GM19468 (cell line): ENCODE data around the gene CHRND.
A peak's percentile ranks its signal among the peaks of the same experiment; 100 is the strongest.

Experiments
- ATAC-seq: cut with Tn5 transposase; IDR thresholded peaks from one replicate; pipeline ENCODE4 v1.9.1; 2021; ENCODE audit warnings: mild to moderate bottlenecking, moderate library complexity, moderate number of reproducible peaks; ENCODE audit not compliant: unreplicated experiment; ENCODE audit errors: extremely low read depth

Gene CHRND

GRCh38 chr2:232540441-232541041 lies 14.6 kb downstream of the CHRND start:
- ATAC-seq, result no peak

GRCh38 chr2:232541195-232541960 lies 15.4 kb downstream of the CHRND start:
- ATAC-seq, result no peak

- ATAC-seq, result no peak
Measured at GRCh38 chr2:232541961-232542714, 16.2 kb downstream of the CHRND start.

GRCh38 chr2:232542715-232543467 lies 16.9 kb downstream of the CHRND start:
- ATAC-seq, result no peak

DNA sequence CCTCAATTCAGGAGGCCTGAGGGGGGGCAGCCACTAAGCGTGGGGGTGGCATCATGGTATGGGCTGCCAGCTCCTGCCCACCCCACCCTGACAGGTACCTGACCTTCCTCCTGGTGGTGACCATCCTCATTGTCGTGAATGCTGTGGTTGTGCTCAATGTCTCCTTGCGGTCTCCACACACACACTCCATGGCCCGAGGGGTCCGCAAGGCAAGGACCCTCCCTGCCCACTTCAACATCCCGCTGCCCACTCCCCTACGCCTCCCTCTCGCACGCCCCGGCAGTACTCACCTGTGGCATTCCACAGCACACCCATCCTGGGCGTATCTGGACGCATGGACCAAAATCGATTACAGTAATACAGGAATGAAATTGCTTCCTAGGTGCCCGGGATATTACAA lies 17.5 kb downstream of the CHRND start:
- no peak for ATAC-seq

GRCh38 chr2:232543928-232544631 lies 18.1 kb downstream of the CHRND start:
- no peak for ATAC-seq

DNA sequence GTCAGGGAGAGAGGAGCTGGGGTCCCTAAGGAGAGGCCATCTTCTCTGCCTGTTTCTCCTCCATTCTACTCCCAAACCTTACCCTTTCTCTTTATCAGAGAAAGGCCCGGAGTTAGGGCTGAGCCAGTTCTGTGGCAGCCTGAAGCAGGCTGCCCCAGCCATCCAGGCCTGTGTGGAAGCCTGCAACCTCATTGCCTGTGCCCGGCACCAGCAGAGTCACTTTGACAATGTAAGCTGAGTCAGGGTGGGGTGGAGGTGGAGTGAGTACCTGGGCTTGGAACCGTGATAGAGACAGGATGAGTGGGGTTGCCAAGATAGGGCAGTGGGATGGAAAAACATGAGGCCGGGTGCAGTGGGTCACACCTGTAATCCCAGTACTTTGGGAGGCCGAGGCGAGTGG lies 18.7 kb downstream of the CHRND start:
- ATAC-seq, result no peak

GRCh38 chr2:232545511-232546375 lies 19.8 kb downstream of the CHRND start:
- ATAC-seq, result no peak

GRCh38 chr2:232547991-232548390 lies 22.0 kb downstream of the CHRND start:
- no peak for ATAC-seq

GRCh38 chr2:232549655-232550353 lies 23.8 kb downstream of the CHRND start:
- no peak for ATAC-seq

GRCh38 chr2:232550354-232551249 lies 24.6 kb downstream of the CHRND start, which contains the start of the genes EIF4E2 and TIGD1:
Gene EIF4E2 (plus strand): TSS chr2:232550689. CDS start chr2:232550725, 36 bp downstream.
Gene TIGD1 (minus strand): TSS chr2:232550557. CDS start chr2:232549882, 675 bp downstream.
- peak; percentile 81 for ATAC-seq

DNA sequence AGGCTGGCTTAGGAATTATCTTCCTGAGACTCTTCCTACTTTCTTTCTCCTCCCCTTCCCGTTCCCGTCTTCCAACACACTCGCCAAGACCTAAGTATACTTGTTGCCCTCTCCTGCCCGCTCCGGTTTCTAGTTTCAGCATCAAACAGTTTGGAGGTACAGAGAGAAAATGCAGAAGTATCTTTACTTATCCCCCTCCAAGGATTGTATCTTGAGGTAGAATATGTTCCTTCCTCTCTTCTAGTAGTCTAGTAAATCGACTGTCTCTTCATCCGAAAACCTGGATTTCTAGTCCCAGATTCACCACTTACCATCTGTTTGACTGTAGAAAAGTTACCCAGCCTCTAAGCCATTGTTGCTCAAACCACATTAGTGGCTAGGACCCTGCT lies 25.3 kb downstream of the CHRND start:
- no peak for ATAC-seq

- ATAC-seq, result no peak
Measured at GRCh38 chr2:232551776-232552175, 25.8 kb downstream of the CHRND start.

GRCh38 chr2:232556426-232556825 lies 30.5 kb downstream of the CHRND start:
- ATAC-seq, result no peak

DNA sequence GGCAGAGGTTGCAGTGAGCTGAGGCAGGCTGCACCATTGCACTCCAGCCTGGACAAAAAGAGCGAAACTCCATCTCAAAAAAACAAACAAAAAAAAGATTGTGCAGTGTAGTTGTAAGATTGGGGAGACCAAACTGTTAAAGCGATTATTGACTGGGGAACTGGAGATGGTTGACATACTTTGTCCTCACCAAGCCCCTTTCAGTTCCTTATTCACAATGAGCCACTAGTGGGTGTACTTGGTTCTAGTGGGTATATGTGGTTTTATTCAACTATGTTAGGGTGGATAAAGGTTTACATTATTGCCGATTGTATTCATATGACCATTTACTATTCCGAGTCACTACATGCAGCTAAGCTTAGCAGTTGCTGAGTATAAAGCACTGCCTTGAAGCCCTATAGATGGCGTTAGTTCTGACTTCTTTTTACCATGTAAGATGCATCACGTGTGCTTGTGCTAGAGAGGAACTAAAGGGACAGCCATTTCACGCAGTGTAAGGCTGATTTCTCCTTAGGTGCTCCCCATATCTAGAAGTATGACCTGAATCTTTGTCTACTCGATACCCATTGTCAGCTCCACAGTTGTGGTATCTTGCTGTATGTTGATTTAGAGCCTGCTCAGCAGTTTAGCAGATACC lies 36.7 kb downstream of the CHRND start:
- no peak for ATAC-seq

GRCh38 chr2:232563580-232563979 lies 37.6 kb downstream of the CHRND start:
- no peak for ATAC-seq

- ATAC-seq, result no peak
Measured at GRCh38 chr2:232567721-232568120, 41.8 kb downstream of the CHRND start.
